ENCODE measurements around the gene FXYD7.
A peak's percentile ranks its signal among the peaks of the same experiment; 100 is the strongest.

Gene FXYD7

DNA sequence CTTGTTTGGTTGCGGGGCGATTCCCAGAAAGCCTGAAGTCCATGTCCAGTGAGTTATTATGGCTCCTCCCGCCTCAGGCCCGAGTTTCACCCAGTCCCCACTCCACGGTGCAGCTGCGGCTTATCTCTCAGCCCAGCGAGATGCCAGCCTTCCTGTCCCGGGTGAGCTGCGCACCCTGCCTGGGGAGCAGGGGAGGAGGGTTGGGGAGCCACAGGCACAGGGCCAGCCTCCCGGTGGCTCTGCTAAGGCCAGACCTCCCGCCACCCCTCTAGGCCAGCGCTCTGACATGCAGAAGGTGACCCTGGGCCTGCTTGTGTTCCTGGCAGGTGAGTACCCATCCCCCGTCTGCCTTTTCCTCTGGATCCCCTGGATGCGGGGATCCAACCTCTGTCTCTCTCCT is 24.0 kb upstream of the FXYD7 start:
- no peak overlapping the region; the same call in 1 of the 2 replicates for H3K27ac ChIP-seq
- no peak for TF ChIP-seq ZFX (IDR thresholded peaks at IDR 0.05)
- TF ChIP-seq, protein P1, sequence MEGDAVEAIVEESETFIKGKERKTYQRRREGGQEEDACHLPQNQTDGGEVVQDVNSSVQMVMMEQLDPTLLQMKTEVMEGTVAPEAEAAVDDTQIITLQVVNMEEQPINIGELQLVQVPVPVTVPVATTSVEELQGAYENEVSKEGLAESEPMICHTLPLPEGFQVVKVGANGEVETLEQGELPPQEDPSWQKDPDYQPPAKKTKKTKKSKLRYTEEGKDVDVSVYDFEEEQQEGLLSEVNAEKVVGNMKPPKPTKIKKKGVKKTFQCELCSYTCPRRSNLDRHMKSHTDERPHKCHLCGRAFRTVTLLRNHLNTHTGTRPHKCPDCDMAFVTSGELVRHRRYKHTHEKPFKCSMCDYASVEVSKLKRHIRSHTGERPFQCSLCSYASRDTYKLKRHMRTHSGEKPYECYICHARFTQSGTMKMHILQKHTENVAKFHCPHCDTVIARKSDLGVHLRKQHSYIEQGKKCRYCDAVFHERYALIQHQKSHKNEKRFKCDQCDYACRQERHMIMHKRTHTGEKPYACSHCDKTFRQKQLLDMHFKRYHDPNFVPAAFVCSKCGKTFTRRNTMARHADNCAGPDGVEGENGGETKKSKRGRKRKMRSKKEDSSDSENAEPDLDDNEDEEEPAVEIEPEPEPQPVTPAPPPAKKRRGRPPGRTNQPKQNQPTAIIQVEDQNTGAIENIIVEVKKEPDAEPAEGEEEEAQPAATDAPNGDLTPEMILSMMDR (conservative IDR thresholded peaks at IDR 0.05) = no peak

DNA sequence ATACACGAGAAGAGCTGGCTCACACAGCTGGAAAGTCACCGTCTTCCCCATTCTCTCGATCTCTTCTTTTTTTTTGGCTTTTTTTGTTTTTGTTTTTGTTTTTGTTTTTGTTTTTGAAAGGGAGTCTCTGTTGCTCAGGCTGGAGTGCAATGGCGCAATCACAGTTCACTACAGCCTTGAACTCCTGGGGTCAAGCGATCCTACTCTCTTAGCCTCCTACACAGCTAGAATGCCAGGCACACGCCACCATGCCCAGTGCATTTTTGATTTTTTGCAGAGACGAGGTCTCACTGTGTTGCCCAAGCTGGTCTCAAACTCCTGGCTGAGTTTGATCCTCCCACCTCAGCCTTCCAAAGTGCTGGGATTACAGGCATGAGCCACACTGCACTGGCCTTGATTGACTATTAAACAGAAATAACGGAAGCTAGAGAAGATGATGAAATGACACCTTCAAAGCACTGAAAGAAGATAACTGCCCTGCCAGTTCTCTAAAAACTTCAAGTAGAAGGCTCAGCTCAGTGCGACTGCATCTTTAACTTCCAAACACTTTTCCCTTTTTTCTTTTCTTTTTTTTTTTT is 23.4 kb upstream of the FXYD7 start:
- TF ChIP-seq, protein P1 (conservative IDR thresholded peaks at IDR 0.05) = no peak
- TF ChIP-seq ZFX (IDR thresholded peaks at IDR 0.05) = no peak
- no peak overlapping the region for H3K27ac ChIP-seq

DNA sequence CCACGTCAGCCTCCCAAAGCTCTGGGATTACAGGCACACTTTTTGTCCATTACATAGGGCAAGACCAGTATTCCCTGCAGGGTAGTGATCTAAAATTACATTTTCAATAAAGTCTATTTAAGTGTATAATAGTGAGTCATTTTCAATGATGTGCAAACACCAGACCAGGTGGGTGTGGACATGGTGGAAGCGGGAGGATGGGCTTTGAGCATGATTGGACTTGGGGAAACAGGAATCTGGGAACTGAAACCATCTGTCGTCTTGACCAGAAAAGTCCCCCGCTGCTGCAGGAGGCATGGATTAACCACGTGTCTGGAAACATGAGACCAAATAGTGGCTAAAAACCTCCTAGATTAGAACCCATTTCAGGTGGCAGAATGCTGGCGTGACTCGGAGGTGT is 22.6 kb upstream of the FXYD7 start:
- no peak for TF ChIP-seq ZFX (IDR thresholded peaks at IDR 0.05)
- TF ChIP-seq, protein P1 (conservative IDR thresholded peaks at IDR 0.05) = no peak
- no peak overlapping the region for H3K27ac ChIP-seq

- TF ChIP-seq, protein P1 (conservative IDR thresholded peaks at IDR 0.05) = no peak
- TF ChIP-seq ZFX (IDR thresholded peaks at IDR 0.05) = no peak
- H3K27ac ChIP-seq = no peak overlapping the region
These were observed 22.2 kb upstream of the FXYD7 start for GRCh38 chr19:35120898-35121297.

- H3K27ac ChIP-seq = no peak overlapping the region
These were observed 20.1 kb upstream of the FXYD7 start for GRCh38 chr19:35122687-35123551.

GRCh38 chr19:35123573-35123972 is 19.5 kb upstream of the FXYD7 start:
- TF ChIP-seq ZFX (IDR thresholded peaks at IDR 0.05) = no peak
- TF ChIP-seq, protein P1 (conservative IDR thresholded peaks at IDR 0.05) = no peak
- peak overlapping the region; percentile 76; the same call in 1 of the 2 replicates for H3K27ac ChIP-seq

More at GRCh38 chr19:35122687-35123551, 20.1 kb upstream of the FXYD7 start:
- TF ChIP-seq, protein P1 (conservative IDR thresholded peaks at IDR 0.05) = no peak
- no peak for TF ChIP-seq ZFX (IDR thresholded peaks at IDR 0.05)

All from C4-2B (cell line).